ENCODE results near the gene TNNT1.
A peak's percentile ranks its signal among the peaks of the same experiment; 100 is the strongest.
"Not testable (repeated sequence)": the region's sequence is repeated elsewhere in the genome, so short reads cannot be mapped to it uniquely, and the experiment has no call there.

Gene TNNT1

GRCh38 chr19:55166530-55167268 lies 17.7 kb upstream of the TNNT1 start, which contains the start of gene DNAAF3:
DNAAF3 (minus strand) TSS chr19:55166613; CDS start chr19:55166413, 200 bp downstream.
- peak; percentile 52 for DNase-seq

DNA sequence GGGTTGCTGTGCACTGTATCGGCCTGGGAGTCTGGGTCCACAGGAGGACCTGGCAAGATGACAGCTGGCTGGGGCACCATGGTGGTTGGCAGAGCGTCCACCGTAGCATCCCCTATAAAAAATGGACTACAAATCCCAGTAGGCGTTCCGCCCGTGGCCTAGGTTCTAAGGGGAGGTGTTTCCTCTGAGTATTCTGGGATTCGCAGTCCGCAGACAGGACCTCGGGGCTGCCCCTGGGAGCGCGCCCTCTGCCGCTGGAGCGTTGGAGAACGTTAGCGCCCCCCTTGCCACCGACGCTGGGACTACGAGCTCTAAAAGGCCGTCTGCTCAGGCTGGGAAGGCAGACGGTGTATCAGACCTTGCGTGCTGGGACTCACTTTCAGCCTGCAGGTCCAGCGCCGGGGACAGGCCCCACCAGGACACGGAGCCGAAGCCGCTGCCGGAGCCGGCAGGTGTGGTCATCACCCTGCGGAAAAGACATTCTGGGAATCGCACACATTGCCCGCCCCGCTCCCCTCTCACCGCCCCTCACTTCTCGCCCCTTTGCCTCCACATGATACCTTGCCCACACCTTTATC lies 17.0 kb upstream of the TNNT1 start:
- peak; percentile 13 for DNase-seq

DNA sequence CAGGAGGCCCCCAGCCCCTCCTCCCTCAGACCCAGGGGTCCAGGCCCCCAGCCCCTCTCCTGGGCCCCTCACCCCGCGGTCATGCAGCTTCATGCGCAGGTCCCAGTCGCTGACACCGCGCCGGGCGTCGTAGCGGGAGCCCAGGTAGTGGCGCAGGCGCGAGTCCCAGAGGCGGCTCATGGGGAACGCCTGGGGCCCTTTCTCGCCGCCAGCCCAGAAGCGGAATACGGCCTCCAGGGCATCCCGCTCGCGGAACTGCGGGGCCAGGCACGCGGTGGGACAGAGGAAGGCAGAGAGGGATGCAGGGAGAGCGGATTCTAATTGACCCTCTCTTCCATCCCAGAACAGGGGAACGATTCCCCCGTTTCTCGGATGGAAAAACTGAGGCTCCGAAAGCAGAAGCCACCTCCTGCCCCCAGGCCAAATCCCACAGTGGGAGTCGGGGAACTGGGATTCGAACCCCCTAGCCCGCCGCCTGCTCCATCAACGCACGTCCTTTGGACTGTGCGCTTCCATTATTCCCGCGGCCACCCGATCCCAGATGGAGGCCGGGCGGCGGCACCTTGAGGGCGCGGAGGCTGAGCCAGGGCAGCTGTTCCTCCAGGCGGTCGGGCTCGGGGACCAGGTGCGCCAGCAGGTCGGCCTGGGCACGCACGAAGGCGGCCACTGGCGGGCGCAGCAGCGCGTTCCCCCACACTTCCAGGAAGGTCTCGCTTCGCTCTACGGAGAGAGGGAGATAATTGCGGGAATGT lies 12.7 kb upstream of the TNNT1 start:
- DNase-seq = no peak

DNA sequence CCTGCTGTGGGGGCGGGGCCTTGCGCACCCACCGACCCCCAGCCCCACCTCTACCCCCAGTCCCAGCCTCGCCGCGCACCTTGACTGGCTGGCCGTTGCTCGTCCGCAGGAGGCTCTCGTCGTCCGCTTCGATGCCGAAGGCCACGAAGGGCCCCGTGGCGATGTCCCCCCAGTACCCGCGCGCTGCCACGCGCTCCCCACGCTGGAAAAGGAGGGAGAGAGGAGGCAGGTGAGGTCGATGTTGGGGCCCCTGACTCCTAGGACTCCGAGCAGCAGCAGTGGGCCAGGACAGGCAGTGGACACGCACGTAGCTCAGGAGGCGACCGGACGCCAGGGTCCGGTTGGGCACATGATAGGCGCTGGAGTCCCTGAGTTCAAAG lies 12.0 kb upstream of the TNNT1 start:
- no peak for DNase-seq

GRCh38 chr19:55160128-55160985 lies 11.4 kb upstream of the TNNT1 start:
- DNase-seq = peak; percentile 85

DNA sequence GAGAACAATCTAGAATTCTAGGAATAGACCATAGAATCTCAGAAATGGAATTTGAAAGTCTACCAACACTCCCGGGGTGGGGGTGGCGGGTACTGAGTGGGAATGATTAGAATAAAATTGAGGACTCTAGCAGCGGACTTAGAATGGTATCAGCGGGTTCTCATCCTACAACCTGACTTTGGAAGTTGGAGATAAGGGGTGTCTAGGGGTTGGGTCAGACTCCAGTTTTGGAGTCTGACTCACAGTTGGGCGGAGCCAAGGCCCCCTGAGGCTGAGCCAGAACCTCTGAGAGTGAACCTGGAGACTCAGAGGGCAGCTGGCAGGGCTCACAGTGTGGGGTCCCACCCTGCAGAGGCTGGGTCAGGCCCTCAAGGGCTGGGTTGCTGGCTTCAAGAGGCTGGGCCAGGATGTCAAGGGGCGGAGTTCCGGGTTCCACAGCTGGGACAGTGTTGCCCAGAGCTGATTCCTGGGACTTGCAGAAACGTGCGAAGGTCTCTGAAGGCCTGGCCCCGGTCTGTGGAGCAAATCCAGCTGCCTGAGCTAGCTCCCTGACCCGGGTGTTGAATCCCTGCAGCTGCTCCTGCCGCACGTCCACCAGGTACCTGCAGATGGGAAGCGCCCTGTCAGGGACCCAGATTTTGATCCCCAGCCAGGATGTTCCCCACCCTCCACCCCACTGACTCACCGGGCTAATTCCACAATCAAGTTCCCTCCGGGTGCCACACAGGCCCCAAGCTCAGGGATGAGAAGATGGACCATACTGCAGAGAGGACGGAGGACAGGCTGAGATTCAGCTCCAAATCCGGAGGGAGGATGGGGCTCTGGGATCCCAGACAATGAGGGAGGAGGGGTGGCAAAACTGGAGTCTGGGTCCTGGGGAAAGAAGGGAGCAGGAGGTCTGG lies 10.1 kb upstream of the TNNT1 start:
- DNase-seq = no peak

GRCh38 chr19:55158423-55158822 lies 9.4 kb upstream of the TNNT1 start:
- DNase-seq = no peak

- DNase-seq = no peak
Observed at GRCh38 chr19:55157064-55157908, 8.3 kb upstream of the TNNT1 start, which contains the start of gene TNNI3. TNNI3 (minus strand) TSS chr19:55157732; CDS start chr19:55157589, 143 bp downstream.

- DNase-seq = no peak
Observed at GRCh38 chr19:55156202-55157063, 7.4 kb upstream of the TNNT1 start.

DNA sequence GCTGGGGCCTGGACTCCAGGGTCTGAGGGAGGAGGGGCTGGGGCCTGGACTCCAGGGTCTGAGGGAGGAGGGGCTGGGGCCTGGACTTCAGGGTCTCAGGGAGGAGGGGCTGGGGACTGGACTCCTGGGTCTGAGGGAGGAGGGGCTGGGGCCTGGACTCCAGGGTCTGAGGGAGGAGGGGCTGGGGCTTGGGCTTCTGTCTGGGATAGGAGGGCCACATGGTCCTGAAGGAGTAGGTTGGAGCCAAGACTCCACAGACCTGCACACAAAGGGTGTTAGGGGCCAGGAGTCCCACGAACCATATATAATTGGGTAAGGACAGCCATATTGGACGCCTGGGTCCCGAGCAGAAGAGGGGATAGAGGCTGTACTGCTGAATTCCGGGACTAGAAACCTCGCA lies 6.8 kb upstream of the TNNT1 start:
- not testable (repeated sequence) for DNase-seq

- DNase-seq = no peak
Observed at GRCh38 chr19:55153652-55154264, 4.8 kb upstream of the TNNT1 start.

- no peak for DNase-seq
Observed at GRCh38 chr19:55152017-55152416, 3.0 kb upstream of the TNNT1 start.

GRCh38 chr19:55147545-55148251 lies 1.3 kb downstream of the TNNT1 start:
- no peak for DNase-seq

DNA sequence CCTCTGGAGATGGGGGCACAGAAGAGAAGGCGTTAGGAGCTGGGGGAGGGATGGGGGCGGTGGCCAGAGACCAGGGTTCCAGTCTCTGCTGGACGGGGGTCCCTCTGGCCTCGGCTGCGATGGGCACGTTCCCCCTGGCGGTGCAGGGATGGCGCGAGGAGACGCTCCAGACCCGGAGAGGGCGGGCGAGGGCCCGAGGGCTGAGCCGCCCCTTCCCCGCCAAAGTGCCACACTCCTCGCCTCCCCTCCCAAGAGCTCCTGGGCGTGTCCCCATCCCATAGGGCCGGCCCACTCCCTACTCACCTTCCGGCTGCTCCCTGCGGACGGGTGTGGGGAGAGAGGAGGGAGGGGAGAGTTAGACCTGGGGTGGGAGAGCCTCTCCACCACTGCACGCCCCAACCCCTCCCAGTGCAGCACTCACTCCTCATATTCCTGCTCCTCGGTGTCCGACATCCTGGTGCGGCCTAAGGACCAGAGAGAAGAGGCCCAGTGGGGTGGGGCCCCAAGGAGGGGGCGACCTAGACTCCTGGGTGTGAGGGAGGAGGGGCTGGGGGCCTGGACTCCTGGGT lies 2.2 kb downstream of the TNNT1 start:
- no peak for DNase-seq

- no peak for DNase-seq
Observed at GRCh38 chr19:55146078-55146704, 2.8 kb downstream of the TNNT1 start.

DNA sequence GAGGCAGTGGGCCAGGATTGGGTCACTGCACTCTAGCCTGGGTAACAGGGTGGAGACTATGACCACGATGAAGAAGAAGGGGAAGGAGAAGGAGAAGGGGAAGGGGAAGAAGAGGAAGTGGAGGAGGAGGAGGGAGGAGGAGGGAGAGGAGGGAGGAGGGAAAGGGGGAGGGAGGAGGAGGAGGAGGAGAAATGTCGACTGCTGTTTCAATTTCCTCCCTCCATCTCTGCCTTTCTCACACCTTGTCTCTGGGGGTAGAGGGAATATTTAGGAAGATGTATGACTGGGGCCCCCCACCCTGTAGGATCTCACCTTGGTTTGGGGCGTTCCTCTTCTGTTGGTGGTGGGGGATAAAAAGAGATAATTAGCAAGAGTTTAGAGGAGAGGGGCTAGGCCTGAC lies 3.8 kb downstream of the TNNT1 start:
- no peak for DNase-seq

DNA sequence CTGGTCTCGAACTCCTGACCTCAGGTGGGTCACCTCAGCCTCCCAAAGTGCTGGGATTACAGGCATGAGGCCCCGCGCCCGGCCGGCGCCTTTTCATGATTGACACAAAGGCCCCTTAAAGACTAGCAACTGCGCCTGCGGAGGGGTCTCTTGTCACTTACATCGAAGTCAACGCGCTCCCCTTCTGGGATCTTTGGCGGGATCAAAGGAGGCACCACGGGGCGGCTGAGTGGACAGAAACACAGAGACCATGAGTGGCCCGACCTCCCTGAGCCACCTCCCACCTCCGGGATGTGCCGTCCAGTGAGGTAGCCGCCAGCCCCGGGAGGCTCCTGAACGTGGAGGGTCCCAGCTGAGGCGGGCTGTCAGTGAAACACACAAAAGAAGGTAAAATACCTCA lies 7.3 kb downstream of the TNNT1 start:
- DNase-seq = no peak

DNA sequence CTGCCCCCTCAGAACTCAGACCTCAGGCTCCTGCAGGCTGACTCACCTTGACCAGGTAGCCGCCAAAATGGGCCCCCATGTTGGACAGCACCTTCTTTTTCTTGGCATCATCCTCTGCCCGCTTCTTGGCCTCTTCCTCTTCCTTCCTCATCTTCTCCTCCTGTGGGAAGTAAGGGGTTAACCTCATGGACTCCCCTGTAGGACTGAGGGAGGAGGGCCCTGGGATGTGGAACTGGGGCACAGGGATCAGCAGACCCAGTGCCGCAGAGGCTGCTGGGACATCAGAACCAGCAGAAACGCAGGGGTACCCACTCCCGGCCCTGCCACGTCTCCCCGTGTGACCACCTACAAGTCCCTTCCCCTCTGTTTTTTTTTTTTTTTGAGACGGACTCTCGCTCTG lies 11.1 kb downstream of the TNNT1 start:
- DNase-seq = no peak

All from activated naive CD4-positive, alpha-beta T cell treated with Interleukin-2 at 50 U/mL for 16 hours (primary cell).